ENCODE results near the gene RAP2C.

RAP2C gene

DNA sequence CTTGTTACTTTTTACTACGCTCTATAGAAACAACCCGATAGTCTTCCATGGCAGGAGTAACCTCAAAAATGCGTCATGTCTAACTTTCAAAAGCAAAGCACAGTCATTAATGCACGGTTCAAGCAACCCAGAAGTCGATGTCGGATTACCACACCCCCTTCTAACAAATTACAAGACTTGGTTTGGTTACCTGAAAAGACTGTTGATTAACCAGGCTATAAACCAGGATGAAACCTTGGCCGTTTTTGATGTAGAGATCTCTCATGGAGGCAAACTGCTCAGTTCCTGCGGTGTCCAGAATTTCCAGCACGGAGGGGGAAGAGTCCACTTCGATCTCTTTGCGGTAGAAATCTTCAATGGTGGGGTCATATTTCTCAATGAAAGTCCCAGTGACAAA, 2.4 kb downstream of the RAP2C start:
- TF ChIP-seq GATA1 (IDR thresholded peaks at IDR 0.05; ENCODE audit: low read depth, low read length) (no peak), POLR2A (IDR thresholded peaks at IDR 0.05; ENCODE audit: low read length) (no peak)
- peak; percentile 27 to 61 for DNase-seq

DNA sequence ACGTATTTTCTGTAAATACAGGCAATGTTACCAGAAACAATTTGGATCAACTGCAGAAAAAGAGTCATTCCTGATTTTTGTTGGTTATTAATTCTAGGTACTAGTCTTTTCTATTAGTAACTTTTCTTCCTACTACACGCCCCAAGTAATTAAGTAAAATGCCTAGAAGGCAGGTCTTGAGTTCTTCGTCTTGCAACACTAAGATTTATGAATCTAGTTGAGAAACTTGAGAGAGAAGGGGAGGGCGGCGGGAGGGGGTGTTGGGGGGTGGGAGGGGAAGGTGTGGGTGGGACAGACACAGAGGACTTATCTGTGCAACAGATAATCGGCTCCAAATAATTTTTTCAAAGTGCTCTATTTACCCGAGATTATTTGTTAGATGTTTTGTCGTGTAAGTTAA, 3.0 kb downstream of the RAP2C start:
- TF ChIP-seq GATA1 (IDR thresholded peaks at IDR 0.05; ENCODE audit: low read depth, low read length) = no peak
- no peak for TF ChIP-seq POLR2A (IDR thresholded peaks at IDR 0.05; ENCODE audit: low read length)
- DNase-seq = no peak

DNA sequence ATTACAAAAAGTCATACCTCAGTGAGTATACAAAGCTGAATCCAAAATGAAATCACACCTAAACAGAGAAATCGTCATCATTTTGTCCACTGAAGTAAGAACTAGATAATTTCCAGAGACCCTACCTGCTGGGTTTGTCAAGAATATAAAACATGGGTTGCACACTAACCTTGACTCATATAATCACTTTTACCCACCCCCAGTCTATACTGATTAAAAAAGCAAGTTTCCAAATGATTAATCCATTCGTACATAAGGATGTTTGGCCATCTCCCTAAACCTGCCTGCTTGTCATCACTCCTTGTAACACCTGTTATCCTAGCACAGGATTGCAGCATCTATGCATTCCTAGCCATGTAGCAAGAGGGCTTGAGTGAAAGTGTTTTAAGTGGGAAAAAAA, 4.7 kb downstream of the RAP2C start:
- DNase-seq = no peak
- TF ChIP-seq GATA1 (IDR thresholded peaks at IDR 0.05; ENCODE audit: low read depth, low read length) (no peak), POLR2A (IDR thresholded peaks at IDR 0.05; ENCODE audit: low read length) (no peak)

DNA sequence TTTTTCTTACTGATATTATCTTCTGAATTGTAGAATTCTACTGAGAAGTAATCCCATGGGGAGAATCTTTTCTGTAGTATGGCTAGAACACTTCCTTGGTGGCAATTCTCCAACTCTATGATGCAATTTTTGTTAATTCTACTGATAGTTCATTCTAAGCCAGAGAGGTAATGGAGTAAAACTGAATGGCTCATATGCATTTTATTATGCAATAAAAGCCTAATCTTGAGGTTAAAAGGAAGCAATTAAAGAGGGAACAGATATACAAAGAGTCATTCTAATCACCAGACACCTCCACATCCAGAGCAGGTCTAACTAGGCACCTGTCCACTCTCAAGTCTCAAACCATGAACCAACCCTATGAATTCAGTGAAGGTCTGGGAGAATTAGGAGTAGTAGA, 9.7 kb downstream of the RAP2C start:
- TF ChIP-seq POLR2A (IDR thresholded peaks at IDR 0.05; ENCODE audit: low read length) = no peak
- no peak for TF ChIP-seq GATA1 (IDR thresholded peaks at IDR 0.05; ENCODE audit: low read depth, low read length)
- peak; percentile 0 to 56 for DNase-seq

DNA sequence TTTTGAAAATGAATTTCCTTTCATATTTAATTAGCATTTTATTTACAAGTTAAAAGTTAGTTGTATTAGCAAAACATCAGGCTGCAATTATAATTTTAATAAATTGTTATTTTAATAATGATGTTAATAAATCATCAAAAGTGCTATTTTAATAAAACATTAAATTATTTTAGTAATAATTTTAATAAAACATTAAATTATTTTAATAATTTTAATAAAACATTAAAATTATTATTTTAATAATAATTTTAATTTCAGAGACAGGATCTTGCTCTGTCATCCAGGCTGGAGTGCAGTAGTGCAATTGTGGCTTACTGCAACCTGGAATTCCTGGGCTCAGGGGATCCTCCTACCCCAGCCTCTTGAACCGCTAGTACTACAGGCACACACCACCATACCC, 10.8 kb downstream of the RAP2C start:
- no peak for TF ChIP-seq POLR2A (IDR thresholded peaks at IDR 0.05; ENCODE audit: low read length)
- TF ChIP-seq GATA1 (IDR thresholded peaks at IDR 0.05; ENCODE audit: low read depth, low read length) = no peak
- no peak for DNase-seq

DNA sequence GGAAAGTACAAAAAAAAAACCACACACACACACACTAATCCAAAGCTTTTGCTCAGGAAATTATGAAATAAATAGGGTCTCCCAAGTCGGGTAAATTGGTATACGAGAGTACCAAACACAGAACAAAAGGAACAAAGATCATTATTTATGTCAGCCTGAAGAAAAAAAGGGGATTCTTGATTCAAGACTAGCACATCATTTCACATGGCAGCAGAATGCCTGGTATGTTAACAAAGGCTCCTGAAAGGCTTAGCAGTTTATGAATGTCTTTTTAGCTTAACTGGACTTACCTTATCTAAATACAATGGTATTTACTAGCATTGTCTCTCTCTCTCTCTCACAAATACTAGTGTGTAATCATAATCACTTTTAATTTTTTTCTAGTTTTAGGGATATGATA, 11.3 kb downstream of the RAP2C start:
- no peak for DNase-seq
- TF ChIP-seq POLR2A (IDR thresholded peaks at IDR 0.05; ENCODE audit: low read length) = no peak
- no peak for TF ChIP-seq GATA1 (IDR thresholded peaks at IDR 0.05; ENCODE audit: low read depth, low read length)

DNA sequence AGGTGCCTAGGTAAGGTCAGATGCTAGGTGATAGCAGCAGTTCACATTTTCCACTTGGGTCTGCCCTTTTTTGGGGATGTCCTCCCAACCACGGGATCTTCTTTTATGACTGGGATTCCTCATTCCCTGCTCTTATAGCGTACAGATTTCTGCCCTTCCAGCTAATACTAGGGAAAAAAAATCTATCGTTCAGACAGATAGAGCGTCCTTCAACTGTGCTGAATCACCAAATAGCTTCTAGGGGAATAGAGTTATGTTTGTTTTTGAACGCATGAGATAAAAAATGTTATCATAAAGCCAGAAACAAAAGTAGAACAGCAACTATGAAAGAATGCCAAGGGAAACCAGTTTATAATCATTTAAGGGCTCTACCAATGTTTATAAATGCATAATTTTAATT, 13.0 kb downstream of the RAP2C start:
- TF ChIP-seq POLR2A (IDR thresholded peaks at IDR 0.05; ENCODE audit: low read length) (no peak), GATA1 (IDR thresholded peaks at IDR 0.05; ENCODE audit: low read depth, low read length) (no peak)

DNA sequence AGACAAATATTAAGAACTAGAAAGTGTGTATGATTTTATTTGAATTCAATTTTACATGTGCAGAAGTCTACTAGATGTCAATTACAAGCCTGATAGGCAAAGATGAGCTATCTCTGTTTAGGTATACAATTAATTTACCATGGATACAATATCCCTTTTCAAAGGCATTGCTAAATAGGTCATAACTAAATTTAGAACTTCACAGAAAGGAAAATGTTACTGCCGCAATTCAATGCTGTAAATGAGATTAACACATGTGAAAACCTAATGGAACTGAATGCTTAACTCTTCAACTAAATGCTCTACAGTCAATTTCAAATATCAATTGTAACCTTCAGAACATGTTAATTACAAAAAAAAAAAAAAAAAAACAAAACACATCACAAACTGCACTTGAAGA, 14.6 kb downstream of the RAP2C start:
- no peak for DNase-seq
- TF ChIP-seq GATA1 (IDR thresholded peaks at IDR 0.05; ENCODE audit: low read depth, low read length) (no peak), POLR2A (IDR thresholded peaks at IDR 0.05; ENCODE audit: low read length) (no peak)

More for the DNA sequence above, 13.0 kb downstream of the RAP2C start:
- no peak for DNase-seq

DNA sequence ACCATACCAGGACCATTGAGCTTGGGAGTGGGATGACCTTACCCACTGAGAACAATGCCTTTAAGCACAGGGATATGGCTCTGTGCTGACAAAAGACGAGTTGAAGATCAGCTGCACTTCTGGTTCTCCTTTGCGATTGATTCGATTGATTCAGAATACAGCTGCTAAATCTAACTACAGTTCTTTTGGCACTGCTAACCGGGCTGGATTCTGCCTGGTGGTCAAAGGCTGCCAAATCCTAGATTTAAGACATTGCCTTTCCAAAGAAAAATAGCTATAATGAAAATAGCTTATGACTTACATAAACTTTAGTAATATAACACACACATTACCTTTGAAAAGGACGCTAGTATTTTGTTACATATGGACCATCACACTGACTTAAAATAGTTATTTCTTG, 18.3 kb downstream of the RAP2C start:
- DNase-seq = no peak

DNA sequence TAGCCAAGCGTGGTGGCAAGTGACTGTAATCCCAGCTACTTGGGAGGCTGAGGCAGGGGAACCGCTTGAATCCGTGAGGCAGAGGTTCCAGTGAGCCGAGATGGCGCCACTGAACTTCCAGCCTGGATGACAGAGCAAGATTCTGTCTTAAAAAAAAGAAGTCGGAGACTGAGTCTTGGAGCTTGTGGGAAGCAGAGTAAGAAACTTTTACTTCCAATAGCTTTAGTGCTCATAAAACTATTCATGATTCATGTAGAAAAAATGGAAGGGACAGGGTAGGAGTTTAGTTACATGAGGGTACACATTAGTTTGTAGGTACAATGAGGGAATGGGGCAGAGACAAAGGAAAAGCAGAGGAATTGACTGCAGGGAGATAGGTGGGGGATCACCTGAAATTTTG, 19.3 kb downstream of the RAP2C start:
- no peak for DNase-seq
- TF ChIP-seq POLR2A (IDR thresholded peaks at IDR 0.05; ENCODE audit: low read length) (no peak), GATA1 (IDR thresholded peaks at IDR 0.05; ENCODE audit: low read depth, low read length) (no peak)

More for the DNA sequence above, 18.3 kb downstream of the RAP2C start:
- TF ChIP-seq POLR2A (IDR thresholded peaks at IDR 0.05; ENCODE audit: low read length) = no peak
- TF ChIP-seq GATA1 (IDR thresholded peaks at IDR 0.05; ENCODE audit: low read depth, low read length) = no peak

DNA sequence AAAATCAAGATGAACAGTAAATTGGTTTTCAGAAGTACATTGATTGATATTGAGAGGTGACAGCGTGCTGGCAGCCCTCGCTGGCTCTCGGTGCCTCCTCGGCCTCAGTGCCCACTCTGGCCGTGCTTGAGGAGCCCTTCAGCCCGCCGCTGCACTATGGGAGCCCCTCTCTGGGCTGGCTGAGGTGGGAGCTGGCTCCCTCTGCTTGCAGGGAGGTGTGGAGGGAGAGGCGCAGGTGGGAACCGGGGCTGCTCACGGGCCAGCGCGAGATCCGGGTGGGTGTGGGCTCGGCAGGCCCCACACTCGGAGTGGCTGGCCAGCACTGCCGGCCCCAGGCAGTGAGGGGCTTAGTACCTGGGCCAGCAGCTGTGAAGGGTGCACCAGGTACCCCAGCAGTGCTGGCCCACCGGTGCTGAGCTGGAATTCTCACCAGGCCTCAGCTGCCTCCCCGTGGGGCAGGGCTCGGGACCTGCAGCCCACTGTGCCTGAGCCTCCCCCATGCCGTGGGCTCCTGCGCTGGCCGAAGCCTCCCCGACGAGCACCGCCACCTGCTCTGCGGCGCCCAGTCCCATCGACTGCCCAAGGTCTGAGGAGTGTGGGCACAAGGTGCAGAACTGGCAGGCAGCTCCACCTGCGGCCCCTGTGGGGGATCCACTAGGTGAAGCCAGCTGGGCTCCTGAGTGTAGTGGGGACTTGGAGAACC, 25.2 kb downstream of the RAP2C start:
- no peak for DNase-seq
- no peak for TF ChIP-seq POLR2A (IDR thresholded peaks at IDR 0.05; ENCODE audit: low read length)
- no peak for TF ChIP-seq GATA1 (IDR thresholded peaks at IDR 0.05; ENCODE audit: low read depth, low read length)

DNA sequence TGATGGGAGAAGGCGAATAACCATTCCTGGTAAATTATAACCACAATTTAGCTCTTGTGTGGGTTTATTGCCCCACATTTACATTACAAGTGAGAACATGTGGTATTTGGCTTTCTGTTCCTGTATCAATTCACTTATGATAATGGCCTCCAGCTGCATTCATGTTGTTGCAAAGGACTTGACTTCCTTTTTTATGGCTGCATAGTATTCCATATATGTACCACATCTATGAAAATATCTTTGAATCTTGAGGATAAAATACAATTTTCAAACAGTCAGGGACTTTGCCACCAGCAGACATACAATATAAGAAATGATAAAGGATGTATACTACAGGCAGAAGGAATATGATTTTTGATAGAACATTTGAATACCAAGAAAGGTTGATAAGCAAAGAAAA, 27.3 kb downstream of the RAP2C start:
- no peak for DNase-seq
- TF ChIP-seq GATA1 (IDR thresholded peaks at IDR 0.05; ENCODE audit: low read depth, low read length) = no peak
- no peak for TF ChIP-seq POLR2A (IDR thresholded peaks at IDR 0.05; ENCODE audit: low read length)

DNA sequence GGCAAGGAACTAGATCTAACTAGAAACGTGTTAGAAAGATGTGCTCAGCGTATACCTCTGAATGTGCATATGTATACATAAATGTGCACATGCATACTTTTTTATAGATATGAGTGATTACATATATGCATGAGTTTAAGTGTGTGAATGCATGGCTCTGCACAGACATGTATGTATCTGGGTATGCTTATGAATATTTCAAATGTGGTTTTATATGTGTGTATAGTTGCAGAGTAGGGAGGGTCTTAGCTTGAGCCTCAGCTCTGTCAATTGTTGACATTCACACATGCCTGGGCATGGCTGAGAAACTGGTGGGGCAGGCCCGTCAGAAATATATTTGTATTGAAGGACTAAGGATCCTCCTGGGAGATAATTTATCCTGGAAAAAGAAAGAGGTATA, 31.1 kb downstream of the RAP2C start:
- TF ChIP-seq GATA1 (IDR thresholded peaks at IDR 0.05; ENCODE audit: low read depth, low read length) = no peak
- TF ChIP-seq POLR2A (IDR thresholded peaks at IDR 0.05; ENCODE audit: low read length) = no peak
- DNase-seq = no peak

DNA sequence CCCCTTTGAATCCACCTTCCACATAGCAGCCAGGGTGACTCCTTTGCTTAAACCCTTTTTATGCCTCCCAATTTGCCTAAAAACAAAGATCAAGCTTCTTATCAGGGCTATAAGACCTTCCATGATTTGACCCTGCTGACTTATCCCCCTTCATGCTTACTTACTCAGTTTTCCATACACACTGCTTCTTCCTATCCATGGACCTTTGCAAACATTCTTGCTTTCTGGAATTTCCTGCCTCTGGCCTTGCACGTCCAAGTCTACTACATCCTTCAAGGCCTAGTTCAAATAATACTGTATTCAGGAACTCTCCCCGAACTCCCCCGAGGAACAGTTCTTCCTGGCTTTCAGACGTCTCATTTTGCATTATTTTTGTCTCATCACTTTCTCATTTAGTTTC, 31.8 kb downstream of the RAP2C start:
- no peak for TF ChIP-seq POLR2A (IDR thresholded peaks at IDR 0.05; ENCODE audit: low read length)
- TF ChIP-seq GATA1 (IDR thresholded peaks at IDR 0.05; ENCODE audit: low read depth, low read length) = no peak
- DNase-seq = no peak

DNA sequence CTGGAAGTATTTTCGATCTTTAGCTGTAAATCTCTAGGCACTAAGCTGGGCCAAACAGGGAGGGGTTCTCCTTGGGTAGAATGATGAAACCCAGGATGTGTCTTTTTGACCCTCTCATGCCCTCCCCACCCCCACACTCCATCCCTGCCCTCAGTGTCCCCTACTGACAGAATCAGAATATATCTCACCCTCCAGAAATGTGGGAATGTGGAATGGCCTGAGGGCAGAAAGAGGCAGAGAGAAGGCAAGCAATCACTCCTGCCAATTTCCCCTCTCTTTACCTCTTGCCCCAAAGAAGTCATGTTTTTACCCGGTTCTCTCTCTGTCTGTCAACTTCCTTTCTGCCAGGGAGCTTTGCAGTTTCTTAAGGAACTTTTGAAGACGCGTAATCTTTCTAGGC, 34.4 kb downstream of the RAP2C start:
- no peak for TF ChIP-seq GATA1 (IDR thresholded peaks at IDR 0.05; ENCODE audit: low read depth, low read length)
- no peak for TF ChIP-seq POLR2A (IDR thresholded peaks at IDR 0.05; ENCODE audit: low read length)

More for the DNA sequence above, 34.4 kb downstream of the RAP2C start:
- DNase-seq = no peak
